SK-N-SH (cell line): ENCODE results near the gene DDRGK1. TPM values are rescaled to one million over a fixed set of nuclear protein-coding genes. Genes with fewer than 3 reads are reported as not detected.

Experiments used
- CTCF ChIA-PET: fragments of 300-600, 350-600 bp; formaldehyde crosslinking; extraction: SDS; loops from one replicate; lab custom pipeline; 2021; lab: Yijun Ruan, JAX
- POLR2A ChIA-PET: fragments of 350-600 bp; sonication (Branson Sonifier 250); formaldehyde crosslinking; extraction: SDS; loops from one replicate; lab custom pipeline; 2020; ENCODE audit warnings: antibody characterized with exemption, inconsistent platforms; lab: Yijun Ruan, JAX
- DNase-seq: peaks from one replicate; pipeline ENCODE4 v3.0.0; 2012
- H2AFZ ChIP-seq: fragments of 200-600 bp; sonication (generic); 2 replicates; pipeline ENCODE4 v1.8.1; 2016; ENCODE audit warnings: antibody characterized with exemption, mild to moderate bottlenecking, low read depth
- H3F3A ChIP-seq: fragments of 200-600 bp; sonication (generic); replicated peaks from 2 replicates; pipeline ENCODE3; 2016; ENCODE audit warnings: antibody characterized with exemption, mild to moderate bottlenecking; ENCODE audit not compliant: insufficient read depth
- H3K27ac ChIP-seq, 2 experiments: fragments of 200-500 bp in 1 of 2; fragments of 200-600 bp in 1 of 2; sonication (Bioruptor generic) in 1 of 2; sonication (generic), shearing (Covaris generic) in 1 of 2; 2 replicates each; pipeline versions ENCODE4 v1.5.1 to v1.6.1; 2014 to 2016; ENCODE audit warnings: low read depth in 2 of 2, inconsistent platforms in 1 of 2, low read length in 1 of 2, mild to moderate bottlenecking in 1 of 2, mixed read lengths in 1 of 2
- H3K27me3 ChIP-seq: fragments of 200-600 bp; sonication (generic), shearing (Covaris generic); 2 replicates; pipeline ENCODE4 v1.6.1; 2016; ENCODE audit warnings: mixed run types; ENCODE audit not compliant: insufficient read depth
- H3K36me3 ChIP-seq, 2 experiments: fragments of 200-500 bp in 1 of 2; fragments of 200-600 bp in 1 of 2; sonication (Bioruptor generic) in 1 of 2; sonication (generic) in 1 of 2; replicated peaks in 1 of 2; 2 replicates each; pipeline versions ENCODE3 to v1.5.1; 2014 to 2016; ENCODE audit warnings: low read length in 1 of 2, mild to moderate bottlenecking in 1 of 2; ENCODE audit not compliant: insufficient read depth in 2 of 2, control insufficient read depth in 1 of 2
- H3K4me1 ChIP-seq, 2 experiments: fragments of 200-500 bp in 1 of 2; fragments of 200-600 bp in 1 of 2; sonication (Bioruptor generic) in 1 of 2; sonication (generic), shearing (Covaris generic) in 1 of 2; 2 replicates each; pipeline versions ENCODE4 v1.5.1 to v1.6.1; 2014 to 2016; ENCODE audit warnings: low read depth in 1 of 2, low read length in 1 of 2, mixed run types in 1 of 2; ENCODE audit not compliant: insufficient read depth in 2 of 2, control insufficient read depth in 1 of 2
- H3K4me2 ChIP-seq: fragments of 200-600 bp; sonication (generic), shearing (Covaris generic); 2 replicates; pipeline ENCODE4 v1.6.1; 2017; ENCODE audit warnings: mixed run types
- H3K4me3 ChIP-seq, 2 experiments: fragments of 200-500 bp in 1 of 2; fragments of 200-600 bp in 1 of 2; sonication (Bioruptor generic) in 1 of 2; sonication (generic), shearing (Covaris generic) in 1 of 2; 2 replicates each; pipeline versions ENCODE4 v1.5.1 to v1.8.1; 2014 to 2016; ENCODE audit warnings: low read depth in 2 of 2, inconsistent platforms in 1 of 2, low read length in 1 of 2, mild to moderate bottlenecking in 1 of 2, mixed read lengths in 1 of 2, moderate library complexity in 1 of 2
- H3K79me2 ChIP-seq: fragments of 200-600 bp; sonication (generic); 2 replicates; pipeline ENCODE4 v1.8.1; 2017; ENCODE audit warnings: mild to moderate bottlenecking; ENCODE audit not compliant: insufficient read depth
- H3K9ac ChIP-seq: fragments of 200-600 bp; sonication (generic); 2 replicates; pipeline ENCODE4 v1.6.1; 2017; ENCODE audit warnings: mixed run types
- H3K9me2 ChIP-seq: fragments of 200-600 bp; sonication (generic); 2 replicates; pipeline ENCODE4 v1.6.1; 2017; ENCODE audit warnings: mixed run types
- H3K9me3 ChIP-seq: fragments of 200-600 bp; sonication (generic); 2 replicates; pipeline ENCODE4 v1.6.1; 2017; ENCODE audit warnings: mixed run types, mild to moderate bottlenecking, moderate library complexity
- H4K20me1 ChIP-seq: fragments of 200-600 bp; sonication (generic); 2 replicates; pipeline ENCODE4 v1.6.1; 2017; ENCODE audit warnings: mild to moderate bottlenecking, mixed run types; ENCODE audit not compliant: insufficient read depth
- EP300 ChIP-seq, 2 experiments: IDR thresholded peaks; 2 replicates each; pipeline versions ENCODE4 v1.4.0 to v1.6.1; 2012; ENCODE audit warnings: borderline replicate concordance in 1 of 2, low read depth in 1 of 2, low read length in 1 of 2
- EZH2phosphoT487 ChIP-seq: fragments of 200-600 bp; sonication (generic); IDR thresholded peaks from 2 replicates; pipeline ENCODE4 v1.6.1; 2017; ENCODE audit warnings: low read depth, mixed run types, mild to moderate bottlenecking, antibody characterized with exemption, moderate library complexity, borderline replicate concordance
- FOXJ3 ChIP-seq: sonication (generic); formaldehyde crosslinking; IDR thresholded peaks from 2 replicates; pipeline ENCODE4 v1.5.1; 2020; ENCODE audit warnings: mild to moderate bottlenecking, missing genetic modification reagents
- FOXM1 ChIP-seq: IDR thresholded peaks from 2 replicates; pipeline ENCODE4 v1.4.0; 2012; ENCODE audit warnings: low read depth, mild to moderate bottlenecking
- GABPA ChIP-seq: IDR thresholded peaks from 2 replicates; pipeline ENCODE4 v1.4.0; 2012; ENCODE audit warnings: low read depth, mild to moderate bottlenecking
- GATA2 ChIP-seq: sonication (generic); formaldehyde crosslinking; IDR thresholded peaks from 2 replicates; pipeline ENCODE4 v1.5.0; 2020; ENCODE audit warnings: mild to moderate bottlenecking, missing genetic modification reagents
- MEF2A ChIP-seq: IDR thresholded peaks from 2 replicates; pipeline ENCODE4 v1.4.0; 2012; ENCODE audit warnings: low read depth, borderline replicate concordance
- MXI1 ChIP-seq: IDR thresholded peaks from 2 replicates; pipeline ENCODE4 v1.6.1; 2012; ENCODE audit warnings: mild to moderate bottlenecking, low read depth, low read length, improper control_type of control experiment
- NFIC ChIP-seq: IDR thresholded peaks from 2 replicates; pipeline ENCODE4 v1.4.0; 2012; ENCODE audit warnings: borderline replicate concordance
- POLR2AphosphoS5 ChIP-seq: IDR thresholded peaks from 2 replicates; pipeline ENCODE4 v1.6.1; 2012; ENCODE audit warnings: low read depth, low read length
- RAD21 ChIP-seq: IDR thresholded peaks from 2 replicates; pipeline ENCODE4 v1.6.1; 2012; ENCODE audit warnings: mild to moderate bottlenecking, low read length
- RCOR1 ChIP-seq: fragments of 150-350 bp; IDR thresholded peaks from 2 replicates; pipeline ENCODE4 v1.6.1; 2017; ENCODE audit warnings: antibody characterized with exemption, low read length
- RXRA ChIP-seq: IDR thresholded peaks from 2 replicates; pipeline ENCODE4 v1.4.0; 2012; ENCODE audit warnings: low read depth, mild to moderate bottlenecking, borderline replicate concordance
- SMC3 ChIP-seq: IDR thresholded peaks from 2 replicates; pipeline ENCODE4 v1.6.1; 2012; ENCODE audit warnings: low read depth, low read length, improper control_type of control experiment
- TEAD4 ChIP-seq: IDR thresholded peaks from 2 replicates; pipeline ENCODE4 v1.4.0; 2012; ENCODE audit warnings: mild to moderate bottlenecking, borderline replicate concordance; ENCODE audit not compliant: insufficient read depth
- YY1 ChIP-seq: IDR thresholded peaks from 2 replicates; pipeline ENCODE4 v1.4.0; 2012; ENCODE audit warnings: low read depth, mild to moderate bottlenecking
- WGBS: methylation state at CpG from one replicate; pipeline ENCODE4 v1.1.6; 2017; ENCODE audit warnings: low lambda C conversion rate; 5-methylcytosine and 5-hydroxymethylcytosine counted together
- polyA plus RNA-seq, 3 experiments: library from polyadenylated mRNA; depleted of rRNA; stranded (reverse); fragments of >200 nt; gene quantifications; 2 replicates each; pipeline ENCODE4 v1.2.3, GENCODE V29; 2012
- TF ChIP-seq, protein P1 (sequence below): fragments of 200-600 bp; sonication (generic); IDR thresholded peaks from 2 replicates; pipeline ENCODE4 v1.6.1; 2017; ENCODE audit warnings: antibody characterized with exemption, mild to moderate bottlenecking, moderate library complexity
- TF ChIP-seq, protein P2 (sequence below): fragments of 150-350 bp; IDR thresholded peaks from 2 replicates; pipeline ENCODE4 v1.6.1; 2017; ENCODE audit warnings: antibody characterized with exemption, low read length, low read depth, borderline replicate concordance
- TF ChIP-seq, protein P3 (sequence below): IDR thresholded peaks from 2 replicates; pipeline ENCODE4 v1.4.0; 2012; ENCODE audit warnings: low read depth
- TF ChIP-seq, protein P4 (sequence below): IDR thresholded peaks from 2 replicates; pipeline ENCODE4 v1.4.0; 2012; ENCODE audit warnings: low read depth, borderline replicate concordance
- TF ChIP-seq, protein P5 (sequence below): IDR thresholded peaks from 2 replicates; pipeline ENCODE4 v1.6.1; 2012; ENCODE audit warnings: mild to moderate bottlenecking, low read depth, low read length, moderate library complexity

DDRGK1 gene
- polyA plus RNA-seq, 1 of the 3 experiments (the other 2 are of a cell fraction), result 70.6 TPM

DNA sequence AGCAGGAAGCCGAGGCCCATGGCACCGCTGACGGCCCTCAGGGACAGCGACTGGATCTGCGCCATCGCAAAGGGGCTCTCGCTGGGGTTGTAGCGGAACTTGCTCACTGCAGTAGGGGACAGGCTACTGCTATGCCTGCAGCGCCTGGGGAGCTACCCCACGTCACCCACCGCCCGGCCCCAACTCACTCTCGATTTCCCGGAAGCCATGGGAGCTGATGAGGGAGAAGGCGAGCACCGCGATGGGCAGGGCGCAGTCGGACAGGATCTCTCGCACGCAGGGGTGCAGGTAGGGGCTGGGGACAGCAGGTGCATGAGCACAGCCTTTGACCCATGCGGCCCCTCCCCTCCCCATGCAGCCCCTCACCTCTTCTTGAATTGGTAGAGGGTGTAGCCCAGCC lies 24.7 kb upstream of the DDRGK1 start:
- H3K4me1 ChIP-seq, result no peaks in the 10 kb centered on the region
- H4K20me1 ChIP-seq, result no peaks in the 10 kb centered on the region
- ChIA-PET POLR2A (no interaction called here), CTCF (no interaction called here)
- WGBS, result 91% methylated on average over 14 of the region's 22 CpGs
- no peak for DNase-seq
- H3F3A ChIP-seq, result no peaks in the 10 kb centered on the region
- H3K9me3 ChIP-seq, result no peaks in the 10 kb centered on the region
- H3K9me2 ChIP-seq, result no peaks in the 10 kb centered on the region
- H3K36me3 ChIP-seq, result no peaks in the 10 kb centered on the region
- no peak overlapping the region for H3K4me3 ChIP-seq
- no peaks in the 10 kb centered on the region for H3K79me2 ChIP-seq
- TF ChIP-seq EP300 (IDR thresholded peaks at IDR 0.05; ENCODE audit: borderline replicate concordance in 1 of 2, low read depth in 1 of 2, low read length in 1 of 2), result no peak
- TF ChIP-seq, protein P1, sequence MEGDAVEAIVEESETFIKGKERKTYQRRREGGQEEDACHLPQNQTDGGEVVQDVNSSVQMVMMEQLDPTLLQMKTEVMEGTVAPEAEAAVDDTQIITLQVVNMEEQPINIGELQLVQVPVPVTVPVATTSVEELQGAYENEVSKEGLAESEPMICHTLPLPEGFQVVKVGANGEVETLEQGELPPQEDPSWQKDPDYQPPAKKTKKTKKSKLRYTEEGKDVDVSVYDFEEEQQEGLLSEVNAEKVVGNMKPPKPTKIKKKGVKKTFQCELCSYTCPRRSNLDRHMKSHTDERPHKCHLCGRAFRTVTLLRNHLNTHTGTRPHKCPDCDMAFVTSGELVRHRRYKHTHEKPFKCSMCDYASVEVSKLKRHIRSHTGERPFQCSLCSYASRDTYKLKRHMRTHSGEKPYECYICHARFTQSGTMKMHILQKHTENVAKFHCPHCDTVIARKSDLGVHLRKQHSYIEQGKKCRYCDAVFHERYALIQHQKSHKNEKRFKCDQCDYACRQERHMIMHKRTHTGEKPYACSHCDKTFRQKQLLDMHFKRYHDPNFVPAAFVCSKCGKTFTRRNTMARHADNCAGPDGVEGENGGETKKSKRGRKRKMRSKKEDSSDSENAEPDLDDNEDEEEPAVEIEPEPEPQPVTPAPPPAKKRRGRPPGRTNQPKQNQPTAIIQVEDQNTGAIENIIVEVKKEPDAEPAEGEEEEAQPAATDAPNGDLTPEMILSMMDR, result no peak
- no peak for TF ChIP-seq YY1
- no peak for TF ChIP-seq EZH2phosphoT487
- TF ChIP-seq FOXM1, result no peak
- no peak for TF ChIP-seq MXI1
- no peak for TF ChIP-seq RXRA
- TF ChIP-seq NFIC, result no peak
- TF ChIP-seq RCOR1, result no peak
- TF ChIP-seq, protein P2, sequence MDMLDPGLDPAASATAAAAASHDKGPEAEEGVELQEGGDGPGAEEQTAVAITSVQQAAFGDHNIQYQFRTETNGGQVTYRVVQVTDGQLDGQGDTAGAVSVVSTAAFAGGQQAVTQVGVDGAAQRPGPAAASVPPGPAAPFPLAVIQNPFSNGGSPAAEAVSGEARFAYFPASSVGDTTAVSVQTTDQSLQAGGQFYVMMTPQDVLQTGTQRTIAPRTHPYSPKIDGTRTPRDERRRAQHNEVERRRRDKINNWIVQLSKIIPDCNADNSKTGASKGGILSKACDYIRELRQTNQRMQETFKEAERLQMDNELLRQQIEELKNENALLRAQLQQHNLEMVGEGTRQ, result no peak
- TF ChIP-seq POLR2AphosphoS5, result no peak
- no peak for TF ChIP-seq MEF2A
- TF ChIP-seq GATA2 (CRISPR knock-in tag), result no peak
- no peak for TF ChIP-seq GABPA
- TF ChIP-seq FOXJ3 (CRISPR knock-in tag), result no peak
- TF ChIP-seq, protein P3, sequence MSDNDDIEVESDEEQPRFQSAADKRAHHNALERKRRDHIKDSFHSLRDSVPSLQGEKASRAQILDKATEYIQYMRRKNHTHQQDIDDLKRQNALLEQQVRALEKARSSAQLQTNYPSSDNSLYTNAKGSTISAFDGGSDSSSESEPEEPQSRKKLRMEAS, result no peak
- TF ChIP-seq TEAD4, result no peak
- TF ChIP-seq SMC3, result no peak
- H3K27me3 ChIP-seq, result no peaks in the 10 kb centered on the region
- H2AFZ ChIP-seq, result no peak overlapping the region
- H3K4me2 ChIP-seq, result no peak overlapping the region
- H3K9ac ChIP-seq, result no peak overlapping the region
- no peak overlapping the region for H3K27ac ChIP-seq

DNA sequence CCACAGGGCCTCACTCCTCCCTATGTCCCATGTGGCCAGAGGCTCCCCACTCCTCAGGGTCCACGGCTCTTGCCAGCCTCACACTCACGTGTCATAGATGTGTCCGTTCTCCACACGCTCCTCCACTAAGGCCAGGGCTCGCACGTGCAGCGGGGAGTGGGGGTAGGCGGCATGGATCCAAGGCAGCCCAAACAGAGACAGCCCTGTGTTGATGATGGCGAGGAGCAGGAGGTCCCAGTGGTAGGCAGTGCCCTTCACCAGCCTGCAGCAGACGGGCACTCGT lies 24.2 kb upstream of the DDRGK1 start:
- Histone ChIP-seq H4K20me1 (no peaks in the 10 kb centered on the region), H3K27me3 (no peaks in the 10 kb centered on the region), H3K4me1 (no peaks in the 10 kb centered on the region), H3K9ac (no peak overlapping the region), H3K9me2 (no peaks in the 10 kb centered on the region), H3K36me3 (peaks cover 0 to 4% of the 10 kb centered on the region in 2 experiments), H3K9me3 (no peaks in the 10 kb centered on the region), H2AFZ (no peak overlapping the region), H3K4me3 (no peak overlapping the region), H3F3A (no peaks in the 10 kb centered on the region), H3K4me2 (no peak overlapping the region), H3K27ac (no peak overlapping the region), H3K79me2 (no peaks in the 10 kb centered on the region)
- 95% methylated on average over 11 of the region's 11 CpGs for WGBS
- CTCF ChIA-PET, result interaction anchor here (1.6 kb wide), 1 partner anchor 88 kb away, joined by 6 read pairs; no protein-coding TSS in a partner anchor
- DNase-seq, result no peak
- POLR2A ChIA-PET, result no interaction called here
- TF ChIP-seq GABPA, result no peak
- TF ChIP-seq, protein P2, result no peak
- no peak for TF ChIP-seq RCOR1
- no peak for TF ChIP-seq NFIC
- no peak for TF ChIP-seq RAD21
- TF ChIP-seq, protein P4, sequence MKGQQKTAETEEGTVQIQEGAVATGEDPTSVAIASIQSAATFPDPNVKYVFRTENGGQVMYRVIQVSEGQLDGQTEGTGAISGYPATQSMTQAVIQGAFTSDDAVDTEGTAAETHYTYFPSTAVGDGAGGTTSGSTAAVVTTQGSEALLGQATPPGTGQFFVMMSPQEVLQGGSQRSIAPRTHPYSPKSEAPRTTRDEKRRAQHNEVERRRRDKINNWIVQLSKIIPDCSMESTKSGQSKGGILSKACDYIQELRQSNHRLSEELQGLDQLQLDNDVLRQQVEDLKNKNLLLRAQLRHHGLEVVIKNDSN, result no peak
- TF ChIP-seq, protein P5, sequence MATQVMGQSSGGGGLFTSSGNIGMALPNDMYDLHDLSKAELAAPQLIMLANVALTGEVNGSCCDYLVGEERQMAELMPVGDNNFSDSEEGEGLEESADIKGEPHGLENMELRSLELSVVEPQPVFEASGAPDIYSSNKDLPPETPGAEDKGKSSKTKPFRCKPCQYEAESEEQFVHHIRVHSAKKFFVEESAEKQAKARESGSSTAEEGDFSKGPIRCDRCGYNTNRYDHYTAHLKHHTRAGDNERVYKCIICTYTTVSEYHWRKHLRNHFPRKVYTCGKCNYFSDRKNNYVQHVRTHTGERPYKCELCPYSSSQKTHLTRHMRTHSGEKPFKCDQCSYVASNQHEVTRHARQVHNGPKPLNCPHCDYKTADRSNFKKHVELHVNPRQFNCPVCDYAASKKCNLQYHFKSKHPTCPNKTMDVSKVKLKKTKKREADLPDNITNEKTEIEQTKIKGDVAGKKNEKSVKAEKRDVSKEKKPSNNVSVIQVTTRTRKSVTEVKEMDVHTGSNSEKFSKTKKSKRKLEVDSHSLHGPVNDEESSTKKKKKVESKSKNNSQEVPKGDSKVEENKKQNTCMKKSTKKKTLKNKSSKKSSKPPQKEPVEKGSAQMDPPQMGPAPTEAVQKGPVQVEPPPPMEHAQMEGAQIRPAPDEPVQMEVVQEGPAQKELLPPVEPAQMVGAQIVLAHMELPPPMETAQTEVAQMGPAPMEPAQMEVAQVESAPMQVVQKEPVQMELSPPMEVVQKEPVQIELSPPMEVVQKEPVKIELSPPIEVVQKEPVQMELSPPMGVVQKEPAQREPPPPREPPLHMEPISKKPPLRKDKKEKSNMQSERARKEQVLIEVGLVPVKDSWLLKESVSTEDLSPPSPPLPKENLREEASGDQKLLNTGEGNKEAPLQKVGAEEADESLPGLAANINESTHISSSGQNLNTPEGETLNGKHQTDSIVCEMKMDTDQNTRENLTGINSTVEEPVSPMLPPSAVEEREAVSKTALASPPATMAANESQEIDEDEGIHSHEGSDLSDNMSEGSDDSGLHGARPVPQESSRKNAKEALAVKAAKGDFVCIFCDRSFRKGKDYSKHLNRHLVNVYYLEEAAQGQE, result no peak
